ENCODE data around the gene RNF123.
"Not testable (repeated sequence)": the region's sequence is repeated elsewhere in the genome, so short reads cannot be mapped to it uniquely, and the experiment has no call there.

RNF123 gene

DNA sequence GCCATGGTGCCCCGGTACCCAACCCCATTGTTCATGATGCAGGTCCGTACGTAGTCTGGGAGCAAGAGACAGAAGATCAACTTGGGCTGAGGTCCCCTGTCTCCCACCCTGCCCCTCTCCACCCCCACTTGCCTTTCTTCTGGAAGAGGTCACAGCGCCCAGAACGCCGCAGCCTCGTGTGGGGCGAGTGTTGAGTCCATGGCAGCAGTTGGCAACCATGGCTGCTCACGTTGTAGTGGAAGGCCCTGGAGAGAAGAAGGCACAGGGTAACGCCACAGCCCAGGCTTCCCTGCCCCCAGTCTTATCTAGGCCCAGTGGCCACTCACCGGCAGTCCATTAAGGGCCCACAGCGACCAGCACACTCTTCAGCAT lies 1.9 kb upstream of the RNF123 start:
- not testable (repeated sequence) for H3K9ac ChIP-seq (ENCODE audit: low read length); H3K4me1 ChIP-seq (ENCODE audit: control insufficient read depth, insufficient read depth, low read length); H3K27me3 ChIP-seq (ENCODE audit: control insufficient read depth, insufficient read depth, low read length); H3K27ac ChIP-seq (ENCODE audit: low read depth, low read length); H3K4me3 ChIP-seq (ENCODE audit: low read length)
- peaks cover 15% of the 10 kb centered on the region for H3K36me3 ChIP-seq (ENCODE audit: control insufficient read depth, insufficient read depth, low read length)

DNA sequence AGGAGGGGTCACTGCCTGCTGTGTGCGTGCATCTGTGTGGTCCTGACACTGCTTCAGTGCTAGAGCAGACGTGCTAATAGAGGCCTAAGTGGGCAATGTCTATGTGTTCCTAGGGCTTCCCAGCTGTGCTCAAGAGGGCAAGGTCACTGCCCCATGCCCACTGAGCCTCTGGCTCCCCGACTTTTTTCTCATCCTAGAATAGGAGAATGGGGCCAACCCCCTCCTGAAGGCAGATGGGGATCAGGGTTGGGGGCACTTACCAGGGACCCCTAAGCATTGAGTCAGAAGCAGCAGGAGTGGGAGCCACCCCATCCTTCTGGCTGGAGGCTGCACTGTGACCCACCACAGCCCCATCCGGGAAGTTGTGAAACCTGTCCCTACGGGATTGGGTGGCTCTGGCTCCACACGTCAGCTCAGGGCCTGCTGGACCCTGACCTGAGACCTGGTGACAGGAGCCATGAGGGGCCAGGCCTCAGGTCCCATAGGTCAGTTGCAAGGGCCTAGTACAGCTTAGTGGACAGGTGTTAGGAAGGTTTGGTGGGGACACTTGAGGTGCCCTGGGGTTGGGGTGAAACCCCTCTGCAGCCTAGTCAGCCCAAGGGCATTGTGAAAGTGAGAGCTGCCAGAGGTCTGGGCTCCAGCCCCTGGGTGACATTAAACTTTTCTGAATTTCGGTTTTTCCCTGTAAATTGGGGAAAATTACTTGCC lies 865 bp upstream of the RNF123 start:
- H3K9ac ChIP-seq (ENCODE audit: low read length); H3K27me3 ChIP-seq (ENCODE audit: control insufficient read depth, insufficient read depth, low read length); H3K4me1 ChIP-seq (ENCODE audit: control insufficient read depth, insufficient read depth, low read length); H3K36me3 ChIP-seq (ENCODE audit: control insufficient read depth, insufficient read depth, low read length): not testable (repeated sequence)
- H3K4me3 ChIP-seq (ENCODE audit: low read length), result peak overlapping the region; percentile 97
- H3K27ac ChIP-seq (ENCODE audit: low read depth, low read length), result peak overlapping the region; percentile 77

DNA sequence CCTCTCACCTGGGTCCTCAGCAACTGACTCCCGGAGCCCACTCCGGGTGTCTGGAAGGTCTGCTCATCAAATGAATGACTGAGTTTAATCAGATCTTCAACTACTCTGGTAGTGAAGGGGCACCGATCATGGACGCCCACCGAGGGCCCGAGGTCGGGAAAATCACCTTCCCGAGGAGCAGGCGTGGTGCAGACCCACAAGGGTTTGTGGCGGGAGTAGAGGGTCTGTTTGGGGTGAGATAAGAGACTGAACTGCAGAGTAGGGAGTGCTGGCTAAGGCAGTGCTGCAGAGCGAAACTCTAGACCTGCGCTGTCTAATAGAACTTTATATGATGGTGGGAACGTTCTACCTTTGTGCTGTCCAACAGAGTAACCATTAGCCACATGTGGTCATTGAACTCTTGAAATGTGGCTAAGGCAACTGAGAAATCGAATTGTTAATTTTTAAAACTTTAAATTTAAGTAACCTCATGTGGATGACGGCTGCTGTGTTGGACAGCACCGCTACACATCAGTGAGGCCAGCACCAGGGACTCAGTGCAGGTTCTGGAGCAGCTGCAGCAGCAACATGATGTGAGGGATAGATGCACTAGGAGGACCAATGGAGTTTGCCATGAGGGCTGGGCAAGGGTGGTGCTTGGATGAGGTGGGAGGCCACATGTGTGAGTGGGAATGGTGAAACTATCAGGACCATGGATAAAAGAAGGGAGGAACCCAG lies 709 bp downstream of the RNF123 start:
- H3K27me3 ChIP-seq (ENCODE audit: control insufficient read depth, insufficient read depth, low read length); H3K36me3 ChIP-seq (ENCODE audit: control insufficient read depth, insufficient read depth, low read length); H3K27ac ChIP-seq (ENCODE audit: low read depth, low read length); H3K4me1 ChIP-seq (ENCODE audit: control insufficient read depth, insufficient read depth, low read length): not testable (repeated sequence)
- Histone ChIP-seq H3K9ac (ENCODE audit: low read length) (peak overlapping the region; percentile 83), H3K4me3 (ENCODE audit: low read length) (peak overlapping the region; percentile 97)

DNA sequence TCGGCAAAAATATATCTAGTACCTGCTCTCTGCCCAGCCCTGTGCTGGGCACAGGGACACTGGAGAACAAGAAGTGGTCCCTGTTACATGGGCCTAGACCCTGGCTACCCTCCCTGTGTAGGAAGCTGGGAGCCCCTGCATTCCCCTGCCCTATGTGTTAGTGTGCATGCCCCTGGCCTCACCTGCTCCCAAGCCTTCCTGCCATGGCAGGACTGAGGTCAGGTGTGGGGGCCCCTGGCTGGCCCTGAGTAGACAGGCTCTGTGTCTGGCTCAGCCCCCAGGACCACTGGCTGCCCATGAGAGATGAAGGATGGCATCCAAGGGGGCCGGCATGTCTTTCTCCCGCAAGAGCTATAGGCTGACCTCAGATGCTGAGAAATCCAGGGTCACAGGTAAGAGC lies 1.5 kb downstream of the RNF123 start:
- not testable (repeated sequence) for H3K36me3 ChIP-seq (ENCODE audit: control insufficient read depth, insufficient read depth, low read length); H3K27ac ChIP-seq (ENCODE audit: low read depth, low read length); H3K4me1 ChIP-seq (ENCODE audit: control insufficient read depth, insufficient read depth, low read length); H3K27me3 ChIP-seq (ENCODE audit: control insufficient read depth, insufficient read depth, low read length); H3K4me3 ChIP-seq (ENCODE audit: low read length); H3K9ac ChIP-seq (ENCODE audit: low read length)

DNA sequence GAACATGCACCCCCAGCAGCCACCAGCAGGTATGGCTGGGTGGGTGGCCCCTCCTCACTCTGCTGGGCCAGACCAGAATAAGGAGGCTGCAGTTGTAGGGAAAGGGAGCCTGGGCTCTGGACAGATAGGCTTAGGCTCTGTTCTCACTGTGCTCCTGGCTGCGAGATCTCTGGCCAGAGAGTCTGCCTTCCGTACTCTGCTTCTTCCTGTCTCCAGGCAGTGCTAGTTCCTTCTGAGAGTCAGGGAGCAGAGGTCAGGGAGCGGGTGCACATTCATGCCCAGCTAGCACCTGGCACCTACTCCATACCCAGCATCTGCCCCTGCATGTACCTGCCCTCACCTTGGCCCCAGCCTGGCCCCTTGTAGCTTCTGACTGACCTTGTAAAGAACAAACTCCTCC lies 2.1 kb downstream of the RNF123 start:
- H3K27ac ChIP-seq (ENCODE audit: low read depth, low read length); H3K9ac ChIP-seq (ENCODE audit: low read length); H3K36me3 ChIP-seq (ENCODE audit: control insufficient read depth, insufficient read depth, low read length); H3K4me1 ChIP-seq (ENCODE audit: control insufficient read depth, insufficient read depth, low read length); H3K4me3 ChIP-seq (ENCODE audit: low read length); H3K27me3 ChIP-seq (ENCODE audit: control insufficient read depth, insufficient read depth, low read length): not testable (repeated sequence)

DNA sequence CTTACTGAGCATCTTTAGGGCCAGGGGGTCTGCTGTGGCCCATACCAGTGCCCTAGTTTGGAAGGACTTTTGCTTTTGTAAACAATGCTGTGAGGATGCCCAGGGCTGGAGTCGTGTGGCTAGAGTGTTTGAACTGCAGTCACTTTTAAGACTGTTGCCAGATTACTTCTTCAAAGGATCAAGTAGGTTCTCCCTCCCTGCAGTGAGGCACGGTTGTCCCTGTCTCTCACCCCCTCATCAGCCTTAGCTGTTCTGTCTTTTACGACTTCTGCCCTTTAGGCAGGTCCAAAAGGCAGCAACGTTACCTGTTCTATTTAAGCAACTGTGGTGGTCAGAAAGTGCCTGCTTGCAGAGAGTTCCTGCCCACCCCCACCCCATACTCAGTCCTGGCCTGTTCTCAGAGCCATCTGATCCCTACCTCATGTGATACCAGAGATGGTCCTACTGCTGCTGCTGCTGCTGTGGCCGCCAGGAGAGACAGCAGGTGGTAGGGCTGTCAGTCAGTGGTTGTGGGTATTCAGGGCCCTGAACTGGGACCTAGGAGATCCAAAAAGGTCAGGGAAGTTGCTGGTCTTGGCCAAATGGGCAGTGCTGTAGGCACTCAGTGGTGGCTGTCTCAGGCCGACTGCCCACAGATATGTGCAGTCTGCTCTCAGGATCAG lies 5.2 kb downstream of the RNF123 start:
- H3K9ac ChIP-seq (ENCODE audit: low read length); H3K36me3 ChIP-seq (ENCODE audit: control insufficient read depth, insufficient read depth, low read length); H3K27me3 ChIP-seq (ENCODE audit: control insufficient read depth, insufficient read depth, low read length); H3K4me3 ChIP-seq (ENCODE audit: low read length); H3K27ac ChIP-seq (ENCODE audit: low read depth, low read length); H3K4me1 ChIP-seq (ENCODE audit: control insufficient read depth, insufficient read depth, low read length): not testable (repeated sequence)

DNA sequence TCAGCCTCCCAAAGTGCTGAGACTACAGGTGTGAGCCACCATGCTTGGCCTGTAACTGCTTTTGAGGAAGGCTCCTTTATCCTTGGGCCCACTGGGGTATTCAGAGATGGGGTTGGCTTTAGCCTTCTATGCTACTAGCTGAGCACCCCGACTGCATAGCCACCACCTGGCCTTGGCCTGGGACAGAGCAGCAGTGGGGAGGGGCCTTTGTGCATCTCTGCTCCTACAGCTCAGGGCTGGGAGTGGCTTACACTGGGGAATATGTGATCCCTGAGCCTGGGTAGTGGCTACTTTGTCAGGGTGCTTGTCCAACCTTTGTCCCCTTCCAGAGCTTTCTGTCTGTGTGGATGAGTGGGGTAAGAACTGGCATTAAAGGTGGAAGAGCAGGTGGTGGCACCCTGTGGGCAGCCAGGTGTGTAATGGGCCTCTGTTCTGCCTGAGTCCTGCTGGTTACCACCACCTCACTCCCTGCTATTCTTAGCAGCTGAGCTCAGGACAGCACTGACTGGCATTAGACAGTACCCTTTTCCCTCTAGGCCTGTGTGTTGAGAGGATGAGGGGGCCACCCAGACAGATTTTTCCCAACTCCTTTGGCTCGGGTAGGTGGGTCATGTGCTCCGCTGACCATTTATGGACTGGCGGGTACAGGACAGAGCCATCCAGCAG lies 6.1 kb downstream of the RNF123 start:
- H3K36me3 ChIP-seq (ENCODE audit: control insufficient read depth, insufficient read depth, low read length); H3K27me3 ChIP-seq (ENCODE audit: control insufficient read depth, insufficient read depth, low read length); H3K4me3 ChIP-seq (ENCODE audit: low read length); H3K9ac ChIP-seq (ENCODE audit: low read length); H3K4me1 ChIP-seq (ENCODE audit: control insufficient read depth, insufficient read depth, low read length); H3K27ac ChIP-seq (ENCODE audit: low read depth, low read length): not testable (repeated sequence)

DNA sequence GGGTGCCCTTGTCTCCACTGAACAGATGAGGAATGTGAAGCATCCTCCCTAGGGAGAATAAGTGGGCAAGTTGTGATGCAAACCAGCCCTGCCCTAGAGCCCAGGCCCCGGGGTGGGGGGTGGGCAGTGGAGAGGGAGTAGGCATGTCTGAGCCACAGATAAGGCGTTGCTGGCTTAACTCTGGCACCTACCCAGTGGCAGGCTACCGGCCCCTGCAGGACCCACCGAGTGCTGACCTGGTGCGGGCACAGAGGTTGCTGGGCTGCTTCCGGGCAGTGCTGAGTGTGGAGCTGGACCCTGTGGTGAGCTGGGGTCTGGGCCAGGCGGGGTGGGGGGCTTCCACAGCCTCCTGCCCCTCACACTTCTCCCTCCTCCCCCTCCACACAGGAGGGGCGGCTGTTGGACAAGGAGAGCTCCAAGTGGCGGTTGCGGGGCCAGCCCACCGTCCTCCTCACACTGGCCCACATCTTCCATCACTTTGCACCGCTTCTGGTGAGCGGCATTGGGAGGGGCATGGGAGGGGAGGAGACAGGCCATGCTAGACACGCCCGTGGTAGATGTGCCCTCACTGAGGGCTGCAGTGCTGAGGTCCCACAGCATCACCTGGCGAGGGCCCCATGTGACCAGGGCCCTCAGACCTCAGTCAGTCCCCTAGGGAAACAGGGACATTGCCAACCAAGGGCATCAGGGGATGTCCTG lies 10.1 kb downstream of the RNF123 start:
- Histone ChIP-seq H3K9ac (ENCODE audit: low read length) (no peak overlapping the region), H3K36me3 (ENCODE audit: control insufficient read depth, insufficient read depth, low read length) (peaks cover 19% of the 10 kb centered on the region), H3K4me3 (ENCODE audit: low read length) (no peak overlapping the region), H3K27ac (ENCODE audit: low read depth, low read length) (no peak overlapping the region), H3K4me1 (ENCODE audit: control insufficient read depth, insufficient read depth, low read length) (no peaks in the 10 kb centered on the region), H3K27me3 (ENCODE audit: control insufficient read depth, insufficient read depth, low read length) (no peaks in the 10 kb centered on the region)

DNA sequence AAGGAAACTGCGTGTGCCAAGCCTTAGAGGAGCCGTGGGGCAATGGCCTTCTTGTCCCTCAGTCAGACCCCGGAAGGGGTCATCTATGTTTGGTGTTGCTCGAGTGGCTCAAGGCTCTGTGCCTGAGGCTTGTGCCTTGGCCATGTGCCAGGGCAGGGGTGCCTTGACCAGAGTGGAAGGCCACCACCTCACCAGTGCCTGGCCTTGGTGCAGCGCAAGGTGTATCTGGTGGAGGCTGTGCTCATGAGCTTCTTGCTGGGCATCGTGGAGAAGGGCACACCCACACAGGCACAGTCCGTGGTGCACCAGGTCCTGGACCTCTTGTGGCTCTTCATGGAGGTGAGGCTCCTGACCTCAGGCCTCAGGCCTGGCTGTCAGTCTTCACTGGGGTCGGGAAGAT lies 10.7 kb downstream of the RNF123 start:
- Histone ChIP-seq H3K36me3 (ENCODE audit: control insufficient read depth, insufficient read depth, low read length) (peaks cover 22% of the 10 kb centered on the region), H3K27ac (ENCODE audit: low read depth, low read length) (no peak overlapping the region), H3K9ac (ENCODE audit: low read length) (no peak overlapping the region), H3K27me3 (ENCODE audit: control insufficient read depth, insufficient read depth, low read length) (no peaks in the 10 kb centered on the region), H3K4me1 (ENCODE audit: control insufficient read depth, insufficient read depth, low read length) (no peaks in the 10 kb centered on the region), H3K4me3 (ENCODE audit: low read length) (no peak overlapping the region)

DNA sequence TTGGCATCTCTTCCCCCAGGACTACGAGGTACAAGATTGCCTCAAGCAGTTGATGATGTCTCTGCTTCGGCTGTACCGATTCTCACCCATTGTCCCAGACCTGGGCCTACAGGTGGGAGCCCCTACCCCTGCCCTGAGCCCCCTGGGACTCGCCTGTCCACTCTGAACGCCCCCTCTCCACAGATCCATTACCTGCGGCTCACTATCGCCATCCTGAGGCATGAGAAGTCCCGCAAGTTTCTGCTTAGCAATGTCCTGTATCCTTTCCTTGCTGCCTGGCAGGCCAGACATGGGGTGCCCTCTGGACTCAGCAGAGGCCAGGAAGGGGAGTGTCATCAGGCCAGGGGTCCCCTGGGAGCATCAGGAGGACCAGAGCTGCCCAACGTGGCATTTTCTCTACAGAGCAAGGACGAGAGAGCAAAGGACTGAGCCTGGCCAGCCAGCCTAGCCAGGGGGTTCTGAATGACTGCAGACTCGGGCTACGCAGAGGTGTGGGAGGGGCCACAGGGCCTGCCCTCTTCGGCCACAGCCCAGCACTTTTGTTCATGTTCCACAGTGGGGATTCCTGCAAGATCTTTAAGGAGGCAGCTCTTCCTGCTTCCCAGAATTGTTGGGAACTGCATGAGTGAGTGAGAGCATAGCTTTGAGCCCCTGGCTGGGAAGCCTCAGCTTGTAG lies 11.2 kb downstream of the RNF123 start:
- H3K4me3 ChIP-seq (ENCODE audit: low read length), result no peak overlapping the region
- peaks cover 22% of the 10 kb centered on the region for H3K36me3 ChIP-seq (ENCODE audit: control insufficient read depth, insufficient read depth, low read length)
- no peaks in the 10 kb centered on the region for H3K27me3 ChIP-seq (ENCODE audit: control insufficient read depth, insufficient read depth, low read length)
- H3K27ac ChIP-seq (ENCODE audit: low read depth, low read length), result no peak overlapping the region
- H3K4me1 ChIP-seq (ENCODE audit: control insufficient read depth, insufficient read depth, low read length), result no peaks in the 10 kb centered on the region
- no peak overlapping the region for H3K9ac ChIP-seq (ENCODE audit: low read length)

DNA sequence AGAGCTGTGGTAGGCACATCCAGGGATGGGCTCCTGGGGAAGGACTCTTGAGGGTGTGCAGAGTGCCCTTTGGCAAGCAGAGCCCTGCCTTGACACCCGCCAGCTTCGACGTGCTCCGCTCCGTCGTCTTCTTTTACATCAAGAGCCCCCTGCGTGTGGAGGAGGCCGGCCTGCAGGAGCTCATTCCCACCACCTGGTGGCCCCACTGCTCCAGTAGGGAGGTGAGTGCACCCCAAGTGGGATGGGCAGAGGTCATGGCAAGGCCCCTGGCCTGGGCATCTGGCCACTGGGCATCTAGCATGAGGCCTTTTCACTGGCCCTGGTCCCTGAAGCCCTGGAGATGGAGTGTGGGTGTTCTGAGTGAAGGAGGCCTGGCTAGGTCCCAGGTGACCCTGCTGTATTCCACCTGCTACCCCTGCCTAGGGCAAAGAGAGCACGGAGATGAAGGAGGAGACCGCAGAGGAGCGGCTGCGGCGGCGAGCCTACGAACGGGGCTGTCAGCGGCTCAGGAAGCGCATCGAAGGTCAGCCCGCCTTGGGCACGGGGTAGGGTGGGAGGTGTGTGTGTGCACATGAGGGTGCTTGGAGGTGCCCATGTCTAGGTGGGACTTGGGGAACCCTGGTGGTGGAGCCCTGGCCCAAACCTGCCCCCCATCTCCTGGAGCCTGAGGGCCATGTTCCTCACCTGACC lies 12.2 kb downstream of the RNF123 start:
- H3K27me3 ChIP-seq (ENCODE audit: control insufficient read depth, insufficient read depth, low read length), result no peaks in the 10 kb centered on the region
- no peak overlapping the region for H3K9ac ChIP-seq (ENCODE audit: low read length)
- H3K4me3 ChIP-seq (ENCODE audit: low read length), result no peak overlapping the region
- peaks cover 22% of the 10 kb centered on the region for H3K36me3 ChIP-seq (ENCODE audit: control insufficient read depth, insufficient read depth, low read length)
- no peak overlapping the region for H3K27ac ChIP-seq (ENCODE audit: low read depth, low read length)
- H3K4me1 ChIP-seq (ENCODE audit: control insufficient read depth, insufficient read depth, low read length), result no peaks in the 10 kb centered on the region
